Heart left ventricle (tissue), 16 donors: Measurements from ENCODE around the gene EML1. TPM values are rescaled to one million over a fixed set of nuclear protein-coding genes. Genes with fewer than 3 reads are reported as not detected.

Experiments used
- ATAC-seq, 4 donors: fragments of 200-7000 bp; cut with Tn5 transposase; one replicate each; pipeline ENCODE4 v1.9.1; 2020 to 2022; ENCODE audit warnings: moderate library complexity in 4 of 4, mild to moderate bottlenecking in 3 of 4, moderate number of reproducible peaks in 1 of 4
- DNase-seq, 5 donors: peaks; one replicate each; pipeline ENCODE4 v3.0.0-alpha.2; 2020
- H3K27ac ChIP-seq, 12 donors: fragments of 200-600 bp; sonication (generic) in 4 of 12; one replicate each; pipeline versions ENCODE4 v1.5.0 to v1.8.0; 2016 to 2022; ENCODE audit warnings: mild to moderate bottlenecking in 2 of 12
- H3K27me3 ChIP-seq, 9 donors: fragments of 200-600 bp; sonication (generic) in 2 of 9; one replicate each; pipeline versions ENCODE4 v1.5.1 to v1.8.0; 2016 to 2022; ENCODE audit warnings: mild to moderate bottlenecking in 3 of 9
- H3K36me3 ChIP-seq, 9 donors: fragments of 200-600 bp; sonication (generic) in 2 of 9; one replicate each; pipeline versions ENCODE4 v1.5.0 to v1.8.0; 2018 to 2022; ENCODE audit warnings: mild to moderate bottlenecking in 2 of 9
- H3K4me1 ChIP-seq, 12 donors: fragments of 200-600 bp; sonication (generic) in 4 of 12; one replicate each; pipeline versions ENCODE4 v1.5.0 to v1.8.0; 2016 to 2022; ENCODE audit warnings: mild to moderate bottlenecking in 3 of 12
- H3K4me3 ChIP-seq, 12 donors: fragments of 200-600 bp; sonication (generic) in 4 of 12; one replicate each; pipeline versions ENCODE4 v1.5.0 to v1.8.0; 2017 to 2022; ENCODE audit warnings: mild to moderate bottlenecking in 9 of 12, moderate library complexity in 4 of 12
- H3K9me3 ChIP-seq, 12 donors: fragments of 200-600 bp; sonication (generic) in 4 of 12; one replicate each; pipeline versions ENCODE4 v1.5.0 to v1.8.0; 2016 to 2022; ENCODE audit warnings: mild to moderate bottlenecking in 1 of 12
- POLR2A ChIP-seq, 2 donors: fragments of 450-650 bp; IDR thresholded peaks; one replicate each; pipeline ENCODE4 v1.6.1; 2017; ENCODE audit warnings: antibody characterized with exemption in 2 of 2, mild to moderate bottlenecking in 2 of 2, moderate library complexity in 2 of 2
- WGBS, 4 donors: extraction: QIAGEN DNeasy Blood & Tissue Kit in 2 of 4; methylation state at CpG; one replicate each; pipeline versions ENCODE4 v1.1.5 to v1.1.7; 2013 to 2018; 5-methylcytosine and 5-hydroxymethylcytosine counted together
- intact Hi-C, 10 donors: fragments of 100-400 bp; cut with DNase I; formaldehyde crosslinking; loops; one replicate each; pipeline versions ENCODE4 v1.11.1 to v1.14.2; 2022
- polyA plus RNA-seq, 2 donors: library from polyadenylated mRNA; stranded (reverse); fragments of 200-250 nt; gene quantifications; one replicate each; pipeline ENCODE4 v1.2.3, GENCODE V29; 2013
- total RNA-seq, 9 donors: library from RNA; depleted of rRNA in 2 of 9; stranded (reverse); fragments of >200 nt in 2 of 9; fragmentation: NEBNext Ultra II Directional in 3 of 9; extraction: Animal tissue kit (Norgen Biotek cat#: 25700) in 3 of 9; gene quantifications; one replicate each; pipeline versions ENCODE4 v1.1.0 to v1.2.4, GENCODE V29; 2016 to 2023
- TF ChIP-seq, protein P1 (sequence below), 12 donors: fragments of 200-600 bp; sonication (generic) in 4 of 12; IDR thresholded peaks; one replicate each; pipeline versions ENCODE4 v1.5.0 to v1.8.0; 2018 to 2022; ENCODE audit warnings: antibody characterized with exemption in 12 of 12, mild to moderate bottlenecking in 5 of 12
- donor health status: ischemic (EF 13 %, LVEDD 7.1; RV severe dilation, severe dysfunction).
- donor health status: healthy with polysubstance abuse.
- donor health status: DM: no; HTN: yes; CAD: no.
- donor health status: DM: no; HTN: no; CAD: no.
- donor health status: ischemic (EF 25% LVEDD 6.9; RV normal size, moderate dysfunction).
- donor health status: ischemic (EF 25% LVEDD 5.7; RV mildly dilated, moderate dysfunction).
- donor health status: healthy.
- donor health status: DM: yes; HTN: yes; CAD: no.
- donor health status: ischemic (EF 35%, LVEDD 5.7; RV mildly dilated, moderate dysfunction).
- donor health status: nonischemic (EF 11% LVEDD 7.7; RV severe dilation, severe dysfunction).
- donor health status: DM: yes; HTN: yes; CAD: no.
- donor health status: PGD.
- donor health status: ischemic (EF 29% LVEDD 5.4; RV normal size, mild dysfunction).
- donor health status: nonischemic (EF 23%, LVEDD 6.1; RV moderate dilation, normal function).

EML1 gene
- total and polyA plus RNA-seq, 11 donors: 7.4 to 49.7 (median 39.3) TPM

DNA sequence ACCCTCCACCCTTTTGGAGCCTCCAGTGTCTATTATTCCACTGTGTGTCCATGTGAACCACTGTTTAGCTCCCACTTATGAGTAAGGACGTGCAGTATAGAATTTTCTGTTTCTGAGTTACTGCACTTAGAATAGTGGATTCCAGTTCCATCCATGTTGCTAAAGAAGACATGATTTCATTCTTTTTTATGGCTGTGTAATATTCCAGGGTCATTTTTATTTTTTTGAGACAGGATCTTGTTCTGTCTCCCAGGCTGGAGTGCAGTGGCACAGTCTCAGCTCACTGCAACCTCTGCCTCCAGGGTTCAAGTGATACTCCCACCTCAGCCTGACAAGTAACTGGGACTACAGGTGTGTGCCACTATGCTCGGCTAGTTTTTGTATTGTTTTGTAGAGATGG lies 31.6 kb downstream of the EML1 start:
- intact Hi-C loops: no loop called here
- no peaks in the 10 kb centered on the region for H3K27me3 ChIP-seq
- DNase-seq (no peak), ATAC-seq (no peak)
- no peaks in the 10 kb centered on the region for H3K9me3 ChIP-seq
- H3K36me3 ChIP-seq: no peaks in the 10 kb centered on the region
- H3K4me1 ChIP-seq: peaks cover 0 to 19% (median 12%) of the 10 kb centered on the region in 12 donors
- no peak for TF ChIP-seq POLR2A (IDR thresholded peaks at IDR 0.05)
- TF ChIP-seq, protein P1, sequence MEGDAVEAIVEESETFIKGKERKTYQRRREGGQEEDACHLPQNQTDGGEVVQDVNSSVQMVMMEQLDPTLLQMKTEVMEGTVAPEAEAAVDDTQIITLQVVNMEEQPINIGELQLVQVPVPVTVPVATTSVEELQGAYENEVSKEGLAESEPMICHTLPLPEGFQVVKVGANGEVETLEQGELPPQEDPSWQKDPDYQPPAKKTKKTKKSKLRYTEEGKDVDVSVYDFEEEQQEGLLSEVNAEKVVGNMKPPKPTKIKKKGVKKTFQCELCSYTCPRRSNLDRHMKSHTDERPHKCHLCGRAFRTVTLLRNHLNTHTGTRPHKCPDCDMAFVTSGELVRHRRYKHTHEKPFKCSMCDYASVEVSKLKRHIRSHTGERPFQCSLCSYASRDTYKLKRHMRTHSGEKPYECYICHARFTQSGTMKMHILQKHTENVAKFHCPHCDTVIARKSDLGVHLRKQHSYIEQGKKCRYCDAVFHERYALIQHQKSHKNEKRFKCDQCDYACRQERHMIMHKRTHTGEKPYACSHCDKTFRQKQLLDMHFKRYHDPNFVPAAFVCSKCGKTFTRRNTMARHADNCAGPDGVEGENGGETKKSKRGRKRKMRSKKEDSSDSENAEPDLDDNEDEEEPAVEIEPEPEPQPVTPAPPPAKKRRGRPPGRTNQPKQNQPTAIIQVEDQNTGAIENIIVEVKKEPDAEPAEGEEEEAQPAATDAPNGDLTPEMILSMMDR (IDR thresholded peaks at IDR 0.05): no peak
- no peak overlapping the region for H3K27ac ChIP-seq
- 96 to 98% (median 98%) methylated on average over 2 of the region's 2 CpGs for WGBS, 4 donors
- H3K4me3 ChIP-seq: no peak overlapping the region

DNA sequence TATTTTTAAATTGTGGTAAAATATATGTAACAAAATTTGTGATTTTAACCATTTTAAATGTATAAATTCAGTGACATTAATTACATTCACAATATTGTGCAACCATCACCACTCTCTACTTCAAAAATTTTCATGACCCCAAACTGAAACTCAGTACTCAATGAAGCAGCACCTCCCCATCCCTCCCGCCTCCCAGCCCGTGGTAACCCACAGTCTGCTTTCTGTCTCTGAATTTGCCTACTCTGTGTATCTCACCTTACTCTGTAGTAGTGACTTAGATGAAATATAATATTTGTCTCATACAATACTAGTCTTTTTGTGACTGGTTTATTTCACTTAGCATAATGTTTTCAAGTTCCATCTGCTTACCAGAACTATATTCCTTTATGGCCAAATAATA lies 36.2 kb downstream of the EML1 start:
- no peak overlapping the region for H3K27ac ChIP-seq
- no peak overlapping the region for H3K4me3 ChIP-seq
- 49 to 97% (median 68%) methylated on average over 2 of the region's 2 CpGs for WGBS, 4 donors
- TF ChIP-seq, protein P1 (IDR thresholded peaks at IDR 0.05): no peak
- no peak for TF ChIP-seq POLR2A (IDR thresholded peaks at IDR 0.05)
- H3K27me3 ChIP-seq: no peaks in the 10 kb centered on the region
- ATAC-seq (no peak), DNase-seq (no peak)
- H3K36me3 ChIP-seq: no peaks in the 10 kb centered on the region
- H3K4me1 ChIP-seq: no peaks in the 10 kb centered on the region
- no peaks in the 10 kb centered on the region for H3K9me3 ChIP-seq
- intact Hi-C loops: no loop called here

DNA sequence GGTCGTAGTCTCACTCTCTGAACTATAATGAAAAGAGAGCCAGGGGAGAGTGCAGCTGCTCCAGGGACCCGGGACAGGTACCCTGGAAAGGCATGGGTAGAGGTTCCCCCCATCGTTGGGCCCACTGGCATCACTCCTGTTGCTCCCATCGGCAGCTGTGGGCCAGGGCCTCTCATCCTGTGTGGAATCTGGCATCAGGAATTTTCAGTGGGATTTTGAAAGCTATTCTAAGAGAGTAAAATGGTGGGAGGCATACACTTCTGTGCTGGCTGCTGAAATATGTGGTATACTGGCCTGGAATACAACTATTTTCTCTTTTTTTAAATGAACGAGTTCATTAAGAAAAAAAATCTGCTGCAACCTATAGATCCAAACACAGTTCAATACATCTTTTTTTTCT lies 38.1 kb downstream of the EML1 start:
- Histone ChIP-seq H3K9me3 (no peaks in the 10 kb centered on the region), H3K27me3 (no peaks in the 10 kb centered on the region), H3K27ac (no peak overlapping the region), H3K4me3 (no peak overlapping the region), H3K36me3 (no peaks in the 10 kb centered on the region), H3K4me1 (no peaks in the 10 kb centered on the region)
- intact Hi-C loops: no loop called here
- WGBS, 4 donors: 80 to 90% (median 86%) methylated on average over 5 of the region's 5 CpGs
- ATAC-seq: no peak
- DNase-seq: no peak
- TF ChIP-seq POLR2A (IDR thresholded peaks at IDR 0.05): no peak
- TF ChIP-seq, protein P1 (IDR thresholded peaks at IDR 0.05): no peak

DNA sequence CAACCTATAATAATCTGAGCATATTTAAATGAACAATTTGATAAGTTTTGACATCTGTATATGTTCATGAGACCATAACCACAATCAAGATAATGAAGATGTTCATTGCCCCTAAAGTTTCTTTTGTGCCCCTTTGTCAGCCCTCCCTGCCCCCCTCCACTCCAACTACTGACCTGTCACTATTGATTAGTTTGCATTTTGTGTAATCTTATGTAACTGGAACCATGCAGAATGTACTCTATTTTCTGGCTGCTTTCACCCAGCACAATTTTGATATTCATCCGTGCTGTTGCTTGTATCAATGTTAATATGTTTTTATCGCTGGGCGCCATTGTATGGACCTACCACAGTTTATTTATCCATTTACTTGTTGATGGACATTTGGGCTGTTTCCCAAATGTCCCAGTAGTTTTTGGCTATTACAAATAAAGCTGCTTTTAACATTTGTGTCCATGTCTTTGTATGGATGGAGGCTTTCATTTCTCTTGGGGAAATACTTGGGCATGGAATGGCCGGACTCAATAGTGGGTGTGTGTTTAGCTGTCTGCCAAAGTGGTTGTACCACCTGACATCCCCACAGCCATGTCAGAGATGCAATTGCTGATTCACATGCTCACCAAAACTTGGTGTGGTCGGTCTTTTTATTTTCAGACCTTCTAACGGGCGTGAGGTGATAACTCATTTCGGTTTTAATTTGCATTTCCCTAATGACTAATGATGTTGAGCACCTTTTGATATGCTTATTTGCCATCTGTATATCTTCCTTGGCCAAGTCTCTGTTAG lies 38.9 kb downstream of the EML1 start:
- intact Hi-C loops: no loop called here
- H3K27ac ChIP-seq: no peak overlapping the region
- H3K4me3 ChIP-seq: no peak overlapping the region
- ATAC-seq (no peak), DNase-seq (no peak)
- 90 to 94% (median 93%) methylated on average over 8 of the region's 8 CpGs for WGBS, 4 donors
- TF ChIP-seq, protein P1 (IDR thresholded peaks at IDR 0.05): no peak
- TF ChIP-seq POLR2A (IDR thresholded peaks at IDR 0.05): no peak
- no peaks in the 10 kb centered on the region for H3K36me3 ChIP-seq
- no peaks in the 10 kb centered on the region for H3K4me1 ChIP-seq
- H3K9me3 ChIP-seq: no peaks in the 10 kb centered on the region
- no peaks in the 10 kb centered on the region for H3K27me3 ChIP-seq
